Breast epithelium (tissue), 3 donors: Measurements from ENCODE around the gene MDH1B.

Experiments
- CTCF ChIP-seq, 3 donors: fragments of 450-650 bp; IDR thresholded peaks; one replicate each; pipeline ENCODE4 v1.5.1; 2016 to 2017; ENCODE audit warnings: antibody characterized with exemption in 3 of 3, mild to moderate bottlenecking in 3 of 3, moderate library complexity in 3 of 3
- POLR2A ChIP-seq: fragments of 450-650 bp; IDR thresholded peaks from one replicate; pipeline ENCODE4 v1.6.1; 2016; ENCODE audit warnings: antibody characterized with exemption, mild to moderate bottlenecking, moderate library complexity
- POLR2AphosphoS5 ChIP-seq, 3 donors: sonication (generic); formaldehyde crosslinking; IDR thresholded peaks; one replicate each; pipeline ENCODE4 v1.6.1; 2017; ENCODE audit warnings: antibody characterized with exemption in 3 of 3

GRCh38 chr2:206804326-206804725 is 39.2 kb upstream of the MDH1B start:
- no peak for TF ChIP-seq POLR2A
- no peak for TF ChIP-seq CTCF (IDR thresholded peaks at IDR 0.05)
- no peak for TF ChIP-seq POLR2AphosphoS5 (IDR thresholded peaks at IDR 0.05)
